H9 (cell line): ENCODE measurements around the gene HMCN1. TPM values are rescaled to one million over a fixed set of nuclear protein-coding genes. Genes with fewer than 3 reads are reported as not detected.

Source experiments
- DNase-seq: peaks from one replicate; pipeline ENCODE4 v3.0.0-alpha.2; 2017
- H2AFZ ChIP-seq: one replicate; pipeline ENCODE4 v1.6.1; 2013; ENCODE audit warnings: mild to moderate bottlenecking, low read length, control low read depth, moderate library complexity
- H2AK5ac ChIP-seq: 2 replicates; pipeline ENCODE4 v1.6.1; 2013; ENCODE audit warnings: low read length, control low read depth, mixed read lengths; ENCODE audit not compliant: insufficient read length
- H2BK120ac ChIP-seq: one replicate; pipeline ENCODE4 v1.6.1; 2013; ENCODE audit warnings: low read depth, mild to moderate bottlenecking, low read length, control low read depth, inconsistent platforms; ENCODE audit not compliant: poor library complexity, severe bottlenecking
- H2BK12ac ChIP-seq: 2 replicates; pipeline ENCODE4 v1.6.1; 2013; ENCODE audit warnings: low read length, control low read depth, mixed read lengths, low read depth; ENCODE audit not compliant: insufficient read length
- H2BK15ac ChIP-seq: 2 replicates; pipeline ENCODE4 v1.6.1; 2013; ENCODE audit warnings: low read depth, low read length, control low read depth
- H2BK20ac ChIP-seq: one replicate; pipeline ENCODE4 v1.6.1; 2013; ENCODE audit warnings: low read depth, mild to moderate bottlenecking, low read length, control low read depth, inconsistent platforms; ENCODE audit not compliant: poor library complexity, severe bottlenecking
- H2BK5ac ChIP-seq: 2 replicates; pipeline ENCODE4 v1.6.1; 2013; ENCODE audit warnings: low read length, control low read depth, mixed read lengths; ENCODE audit not compliant: insufficient read length
- H3K14ac ChIP-seq: 2 replicates; pipeline ENCODE4 v1.6.1; 2013; ENCODE audit warnings: low read length, control low read depth; ENCODE audit not compliant: insufficient read depth
- H3K18ac ChIP-seq: 2 replicates; pipeline ENCODE4 v1.6.1; 2013; ENCODE audit warnings: low read depth, mild to moderate bottlenecking, mixed read lengths, low read length, control low read depth; ENCODE audit not compliant: insufficient read length
- H3K23ac ChIP-seq: 2 replicates; pipeline ENCODE4 v1.6.1; 2013; ENCODE audit warnings: low read length, control low read depth, mixed read lengths, low read depth; ENCODE audit not compliant: insufficient read length
- H3K23me2 ChIP-seq: 2 replicates; pipeline ENCODE4 v1.6.1; 2013; ENCODE audit warnings: low read depth, mild to moderate bottlenecking, mixed read lengths, low read length, control low read depth; ENCODE audit not compliant: insufficient read length, poor library complexity, severe bottlenecking
- H3K27ac ChIP-seq: 2 replicates; pipeline ENCODE4 v1.5.1; 2013; ENCODE audit warnings: low read length, control low read depth, mixed read lengths, low read depth; ENCODE audit not compliant: insufficient read length
- H3K27me3 ChIP-seq: 2 replicates; pipeline ENCODE4 v1.6.1; 2013; ENCODE audit warnings: low read length, control low read depth, inconsistent platforms; ENCODE audit not compliant: insufficient read depth
- H3K4ac ChIP-seq: 2 replicates; pipeline ENCODE4 v1.6.1; 2013; ENCODE audit warnings: low read depth, mild to moderate bottlenecking, control low read depth, inconsistent platforms, low read length, moderate library complexity
- H3K4me1 ChIP-seq: 2 replicates; pipeline ENCODE4 v1.6.1; 2013; ENCODE audit warnings: low read length, control low read depth, inconsistent platforms; ENCODE audit not compliant: insufficient read depth
- H3K4me2 ChIP-seq: 2 replicates; pipeline ENCODE4 v1.6.1; 2013; ENCODE audit warnings: low read length, control low read depth, mixed read lengths; ENCODE audit not compliant: insufficient read length, insufficient read depth
- H3K56ac ChIP-seq: 2 replicates; pipeline ENCODE4 v1.6.1; 2013; ENCODE audit warnings: low read depth, mild to moderate bottlenecking, mixed read lengths, low read length, control low read depth; ENCODE audit not compliant: insufficient read length
- H3K79me1 ChIP-seq: 2 replicates; pipeline ENCODE4 v1.6.1; 2013; ENCODE audit warnings: low read depth, mild to moderate bottlenecking, moderate library complexity, low read length, control low read depth, inconsistent platforms; ENCODE audit not compliant: insufficient read depth, poor library complexity, severe bottlenecking
- H3K79me2 ChIP-seq: 2 replicates; pipeline ENCODE4 v1.6.1; 2013; ENCODE audit warnings: low read length, control low read depth, inconsistent platforms; ENCODE audit not compliant: insufficient read depth
- H3K9ac ChIP-seq: 2 replicates; pipeline ENCODE4 v1.6.1; 2013; ENCODE audit warnings: low read length, control low read depth, mixed read lengths; ENCODE audit not compliant: insufficient read length; ENCODE audit errors: extremely low read depth
- H3K9me3 ChIP-seq: one replicate; pipeline ENCODE4 v1.6.1; 2013; ENCODE audit warnings: low read depth, low read length, inconsistent platforms; ENCODE audit not compliant: control insufficient read depth
- H3T11ph ChIP-seq: one replicate; pipeline ENCODE4 v1.6.1; 2013; ENCODE audit warnings: mild to moderate bottlenecking, low read length, control low read depth, inconsistent platforms
- H4K20me1 ChIP-seq: one replicate; pipeline ENCODE4 v1.6.1; 2013; ENCODE audit not compliant: control insufficient read depth, insufficient read length, insufficient read depth
- H4K5ac ChIP-seq: 2 replicates; pipeline ENCODE4 v1.6.1; 2013; ENCODE audit warnings: low read depth, mild to moderate bottlenecking, mixed read lengths, low read length, control low read depth; ENCODE audit not compliant: insufficient read length
- H4K8ac ChIP-seq: replicated peaks from 2 replicates; pipeline ENCODE4 v1.6.1; 2013; ENCODE audit warnings: low read length, control low read depth, mixed read lengths, low read depth; ENCODE audit not compliant: insufficient read length
- H4K91ac ChIP-seq: 2 replicates; pipeline ENCODE4 v1.6.1; 2013; ENCODE audit warnings: low read depth, mild to moderate bottlenecking, moderate library complexity, mixed read lengths, low read length, control low read depth; ENCODE audit not compliant: insufficient read length
- H3K27ac Mint-ChIP-seq, 3 experiments: 2 replicates in 2 of 3; 3 replicates in 1 of 3; pipeline ENCODE4 v1.8.0; 2020 to 2021; ENCODE audit warnings: mixed read lengths in 3 of 3, mild to moderate bottlenecking in 1 of 3, moderate library complexity in 1 of 3
- H3K27me3 Mint-ChIP-seq: 2 replicates; pipeline ENCODE4 v1.8.0; 2021; ENCODE audit warnings: low read depth, mild to moderate bottlenecking, moderate library complexity, mixed read lengths
- H3K36me3 Mint-ChIP-seq, 3 experiments: 2 replicates in 2 of 3; 3 replicates in 1 of 3; pipeline ENCODE4 v1.8.0; 2020 to 2021; ENCODE audit warnings: low read depth in 3 of 3, mixed read lengths in 3 of 3; ENCODE audit not compliant: insufficient read depth in 1 of 3
- H3K4me1 Mint-ChIP-seq, 2 experiments: 2 replicates each; pipeline ENCODE4 v1.8.0; 2020; ENCODE audit warnings: mixed read lengths in 2 of 2
- H3K4me3 Mint-ChIP-seq, 2 experiments: 2 replicates in 1 of 2; 3 replicates in 1 of 2; pipeline ENCODE4 v1.8.0; 2020 to 2021; ENCODE audit warnings: mild to moderate bottlenecking in 2 of 2, mixed read lengths in 2 of 2, moderate library complexity in 1 of 2
- H3K9me3 Mint-ChIP-seq, 2 experiments: 2 replicates in 1 of 2; 3 replicates in 1 of 2; pipeline ENCODE4 v1.8.0; 2020; ENCODE audit warnings: mild to moderate bottlenecking in 2 of 2, mixed read lengths in 2 of 2, moderate library complexity in 1 of 2
- WGBS: extraction: QIAGEN DNeasy Blood & Tissue Kit; methylation state at CpG from one replicate; pipeline ENCODE4 v1.1.7; 2013; ENCODE audit warnings: missing lambda C conversion rate, low lambda C conversion rate, mixed read lengths; ENCODE audit not compliant: insufficient read length; ENCODE audit errors: extremely low coverage; 5-methylcytosine and 5-hydroxymethylcytosine counted together
- total RNA-seq: library from RNA; stranded (reverse); gene quantifications from 2 replicates; pipeline ENCODE4 v1.2.1, GENCODE V29; 2021
- TF ChIP-seq, protein P1 (sequence below): fragments of 200-600 bp; sonication (generic); conservative IDR thresholded peaks from 3 replicates; pipeline ENCODE4 v1.8.0; 2021; ENCODE audit warnings: antibody characterized with exemption, mild to moderate bottlenecking

HMCN1 gene
- total RNA-seq, 1 experiment from 2014 or later = 3.3 TPM

DNA sequence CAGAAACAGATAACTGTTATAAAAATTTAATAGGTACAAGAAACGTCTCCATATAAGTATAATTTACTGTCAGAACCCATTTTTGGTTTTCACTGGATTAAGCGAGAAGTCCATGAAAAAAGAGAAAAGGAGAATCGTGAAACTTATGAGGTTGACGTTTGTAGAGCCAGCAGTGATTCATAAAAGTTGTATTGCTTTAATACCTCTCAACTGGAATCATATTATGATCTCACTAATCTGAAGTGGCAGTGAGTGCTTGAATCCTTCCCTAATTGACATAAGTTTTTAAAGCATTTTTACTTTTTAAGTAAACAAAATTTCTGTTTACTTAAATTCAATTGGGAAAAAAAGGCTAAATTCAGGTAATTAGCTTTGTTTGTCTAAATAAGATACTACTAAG, 325.6 kb downstream of the HMCN1 start:
- no peaks in the 10 kb centered on the region for H3K4me1 Mint-ChIP-seq
- no peak overlapping the region for H3K56ac ChIP-seq
- no peak for DNase-seq
- no peak overlapping the region for H3K27ac Mint-ChIP-seq
- no peak overlapping the region for H3K27ac ChIP-seq
- no peaks in the 10 kb centered on the region for H3K79me2 ChIP-seq
- no peak overlapping the region for H2BK12ac ChIP-seq
- no peaks in the 10 kb centered on the region for H4K20me1 ChIP-seq
- H3K27me3 Mint-ChIP-seq = no peaks in the 10 kb centered on the region
- H2BK15ac ChIP-seq = no peak overlapping the region
- no peak overlapping the region for H3K4me2 ChIP-seq
- no peak overlapping the region for H3T11ph ChIP-seq
- H4K91ac ChIP-seq = no peak overlapping the region
- H2BK20ac ChIP-seq = no peak overlapping the region
- no peaks in the 10 kb centered on the region for H3K9me3 Mint-ChIP-seq
- no peak overlapping the region for H3K4me3 Mint-ChIP-seq
- no peak overlapping the region for H3K4ac ChIP-seq
- no peak overlapping the region for H2AFZ ChIP-seq
- H4K8ac ChIP-seq = no peak overlapping the region
- TF ChIP-seq, protein P1, sequence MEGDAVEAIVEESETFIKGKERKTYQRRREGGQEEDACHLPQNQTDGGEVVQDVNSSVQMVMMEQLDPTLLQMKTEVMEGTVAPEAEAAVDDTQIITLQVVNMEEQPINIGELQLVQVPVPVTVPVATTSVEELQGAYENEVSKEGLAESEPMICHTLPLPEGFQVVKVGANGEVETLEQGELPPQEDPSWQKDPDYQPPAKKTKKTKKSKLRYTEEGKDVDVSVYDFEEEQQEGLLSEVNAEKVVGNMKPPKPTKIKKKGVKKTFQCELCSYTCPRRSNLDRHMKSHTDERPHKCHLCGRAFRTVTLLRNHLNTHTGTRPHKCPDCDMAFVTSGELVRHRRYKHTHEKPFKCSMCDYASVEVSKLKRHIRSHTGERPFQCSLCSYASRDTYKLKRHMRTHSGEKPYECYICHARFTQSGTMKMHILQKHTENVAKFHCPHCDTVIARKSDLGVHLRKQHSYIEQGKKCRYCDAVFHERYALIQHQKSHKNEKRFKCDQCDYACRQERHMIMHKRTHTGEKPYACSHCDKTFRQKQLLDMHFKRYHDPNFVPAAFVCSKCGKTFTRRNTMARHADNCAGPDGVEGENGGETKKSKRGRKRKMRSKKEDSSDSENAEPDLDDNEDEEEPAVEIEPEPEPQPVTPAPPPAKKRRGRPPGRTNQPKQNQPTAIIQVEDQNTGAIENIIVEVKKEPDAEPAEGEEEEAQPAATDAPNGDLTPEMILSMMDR = no peak
- H3K23ac ChIP-seq = no peak overlapping the region
- H2BK5ac ChIP-seq = no peak overlapping the region
- H3K79me1 ChIP-seq = no peaks in the 10 kb centered on the region
- H4K5ac ChIP-seq = no peak overlapping the region
- H3K14ac ChIP-seq = no peak overlapping the region
- no CpG with 5 or more reads among the region's 4 CpGs for WGBS
- no peak overlapping the region for H3K9ac ChIP-seq
- no peak overlapping the region for H2AK5ac ChIP-seq
- no peaks in the 10 kb centered on the region for H3K4me1 ChIP-seq
- H3K27me3 ChIP-seq = no peaks in the 10 kb centered on the region
- no peak overlapping the region for H3K18ac ChIP-seq
- H3K9me3 ChIP-seq = no peaks in the 10 kb centered on the region
- no peaks in the 10 kb centered on the region for H3K23me2 ChIP-seq
- no peak overlapping the region for H2BK120ac ChIP-seq
- no peaks in the 10 kb centered on the region for H3K36me3 Mint-ChIP-seq
